Astrocyte (in vitro differentiated cells and primary cell): ENCODE data around the gene PSORS1C1.

ENCODE experiments used
- CTCF ChIP-seq: IDR thresholded peaks from 2 replicates; pipeline ENCODE4 v1.5.1; 2011; ENCODE audit warnings: low read depth, mild to moderate bottlenecking, inconsistent platforms, low read length, moderate library complexity; ENCODE audit not compliant: insufficient read depth
- EZH2 ChIP-seq: IDR thresholded peaks from 2 replicates; pipeline ENCODE4 v1.6.1; 2012; ENCODE audit warnings: mild to moderate bottlenecking, low read length, inconsistent platforms; ENCODE audit not compliant: insufficient read depth

GRCh38 chr6:31125586-31126363 lies 11.2 kb downstream of the PSORS1C1 start:
- TF ChIP-seq CTCF, result no peak
- TF ChIP-seq EZH2, result no peak
